ENCODE measurements around the gene AP3S1.

Gene AP3S1

DNA sequence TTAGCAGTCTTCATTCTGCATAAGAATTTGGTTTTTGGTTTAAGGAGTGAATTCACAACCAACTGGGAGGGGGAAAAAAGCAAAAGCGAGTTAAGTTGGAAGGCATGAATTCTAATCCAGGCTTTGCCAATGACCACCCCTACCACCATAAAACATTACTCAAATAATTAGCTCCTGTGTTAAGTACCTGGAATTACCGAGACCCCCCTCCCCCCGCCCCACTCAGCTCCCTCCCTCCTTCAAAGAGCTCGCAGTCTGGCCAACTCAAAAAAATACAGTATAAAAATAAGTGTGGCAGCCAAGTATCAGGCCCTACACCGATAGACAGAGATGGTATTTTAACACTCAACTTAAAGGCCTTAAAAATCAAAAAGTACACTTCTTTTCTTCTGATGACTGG, 862 bp upstream of the AP3S1 start:
- Histone ChIP-seq H3K27ac (ENCODE audit: insufficient read depth in 1 of 2, low read depth in 1 of 2, low read length in 2 of 2, poor library complexity in 1 of 2, severe bottlenecking in 2 of 2) (peak overlapping the region; percentile 93 to 95), H3K9me3 (ENCODE audit: control extremely low read depth in 1 of 5, control insufficient read depth in 4 of 5, insufficient read depth in 2 of 5, low read depth in 1 of 5, low read length in 4 of 5) (no peaks in the 10 kb centered on the region), H3K27me3 (replicated peaks in 2 of 5; ENCODE audit: control insufficient read depth in 4 of 5, insufficient read depth in 5 of 5, low read length in 4 of 5) (no peaks in the 10 kb centered on the region), H3K36me3 (ENCODE audit: control insufficient read depth in 4 of 4, insufficient read depth in 4 of 4, low read length in 3 of 4) (peaks cover 10 to 18% (median 15%) of the 10 kb centered on the region in 4 experiments), H3K4me3 (ENCODE audit: control insufficient read depth in 1 of 7, extremely low read depth in 1 of 7, insufficient read depth in 4 of 7, low read depth in 2 of 7, low read length in 6 of 7) (peak overlapping the region; percentile 66 to 99 (median 88)), H3K4me1 (ENCODE audit: control extremely low read depth in 1 of 4, control insufficient read depth in 4 of 4, insufficient read depth in 4 of 4, low read length in 3 of 4) (peaks cover 21 to 46% (median 36%) of the 10 kb centered on the region in 4 experiments)
- ChIA-PET POLR2A (interaction anchor here (0.6 to 1.1 kb wide), 5 partner anchors 211 to 1973 kb away, joined by 3 to 5 read pairs (median 4); partner anchors contain the start of gene CCDC112), CTCF (interaction anchor here (1.2 to 2.8 kb wide), 4 partner anchors 9 to 217 kb away, joined by 3 to 10 read pairs (median 8); no protein-coding TSS in a partner anchor)
- WGBS (ENCODE audit: insufficient coverage), result 0% methylated on average over 1 of the region's 5 CpGs
- DNase-seq, result no peak

GRCh38 chr5:115842089-115842935, 577 bp downstream of the AP3S1 start:
- Histone ChIP-seq H3K4me3 (ENCODE audit: control insufficient read depth in 1 of 7, extremely low read depth in 1 of 7, insufficient read depth in 4 of 7, low read depth in 2 of 7, low read length in 6 of 7) (peak overlapping the region; percentile 86 to 99 (median 90)), H3K27me3 (replicated peaks in 2 of 5; ENCODE audit: control insufficient read depth in 4 of 5, insufficient read depth in 5 of 5, low read length in 4 of 5) (no peaks in the 10 kb centered on the region), H3K36me3 (ENCODE audit: control insufficient read depth in 4 of 4, insufficient read depth in 4 of 4, low read length in 3 of 4) (peaks cover 1 to 6% (median 3%) of the 10 kb centered on the region in 4 experiments), H3K27ac (ENCODE audit: insufficient read depth in 1 of 2, low read depth in 1 of 2, low read length in 2 of 2, poor library complexity in 1 of 2, severe bottlenecking in 2 of 2) (peak overlapping the region; percentile 93 to 95), H3K9me3 (ENCODE audit: control extremely low read depth in 1 of 5, control insufficient read depth in 4 of 5, insufficient read depth in 2 of 5, low read depth in 1 of 5, low read length in 4 of 5) (no peaks in the 10 kb centered on the region), H3K4me1 (ENCODE audit: control extremely low read depth in 1 of 4, control insufficient read depth in 4 of 4, insufficient read depth in 4 of 4, low read length in 3 of 4) (peaks cover 21 to 46% (median 36%) of the 10 kb centered on the region in 4 experiments)
- POLR2A ChIA-PET, result interaction anchor here (0.5 to 1.1 kb wide), 3 partner anchors 23 to 222 kb away, joined by 3 to 4 read pairs (median 3); no protein-coding TSS in a partner anchor
- CTCF ChIA-PET, result interaction anchor here (1.1 to 1.5 kb wide), 2 partner anchors 17 to 19 kb away, joined by 3 to 4 read pairs; no protein-coding TSS in a partner anchor
- peak in 1 of 3 donors; percentile 67 for DNase-seq
- WGBS (ENCODE audit: insufficient coverage), result 0% methylated on average over 45 of the region's 68 CpGs

DNA sequence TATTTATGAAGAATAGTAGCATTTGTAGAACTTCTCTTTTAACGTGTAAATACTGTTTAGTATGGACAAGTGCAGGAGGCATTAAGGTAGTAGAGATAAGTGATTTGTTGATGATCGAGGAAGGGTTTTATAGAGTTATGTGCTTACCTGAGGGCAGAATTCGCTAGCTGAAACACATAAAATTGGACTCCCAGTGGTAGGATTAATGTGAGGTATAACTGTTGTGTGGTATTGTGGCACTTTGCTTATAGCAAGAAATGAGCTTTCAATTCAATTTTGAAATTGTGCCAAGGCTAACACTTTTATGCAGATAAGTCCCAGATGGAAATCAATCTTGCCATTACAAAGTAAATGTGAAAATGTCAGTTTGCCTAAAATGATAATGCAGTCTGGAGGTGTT, 1.2 kb downstream of the AP3S1 start:
- POLR2A ChIA-PET, result interaction anchor here (0.7 kb wide), 1 partner anchor 223 kb away, joined by 4 read pairs; no protein-coding TSS in a partner anchor

DNA sequence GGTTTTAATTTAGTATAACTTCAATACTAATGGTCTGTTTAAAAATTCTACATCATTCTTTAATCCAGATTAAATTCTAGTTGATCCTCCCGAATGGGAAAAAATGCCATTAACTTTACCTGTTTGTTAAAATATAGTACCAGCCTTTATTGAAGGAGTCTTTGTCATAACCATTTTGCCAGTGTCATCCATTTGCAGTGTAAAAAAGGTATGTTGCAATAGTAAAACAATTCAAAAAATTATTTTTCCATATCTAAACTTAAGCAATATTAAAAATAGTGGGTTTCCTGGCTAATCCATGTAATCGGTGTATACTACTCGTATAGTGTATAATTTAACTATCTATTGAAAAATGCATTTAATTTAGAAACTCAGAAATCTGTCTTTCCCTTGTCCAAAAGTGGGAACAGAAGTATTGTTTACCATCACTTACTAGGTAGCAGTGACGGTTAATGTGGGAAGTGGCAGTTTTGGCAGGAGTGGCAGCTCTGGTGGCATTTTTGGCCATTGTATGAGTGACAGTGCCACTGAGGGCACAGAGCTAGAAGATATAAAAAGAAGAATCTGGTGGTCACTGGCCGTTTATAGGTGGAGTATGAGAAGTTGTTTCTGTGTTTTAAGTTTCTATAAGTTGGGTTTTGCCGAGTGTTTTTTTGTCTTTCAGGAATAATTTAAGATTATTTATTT, 1.9 kb downstream of the AP3S1 start:
- POLR2A ChIA-PET, result no interaction called here
- H3K9me3 ChIP-seq (ENCODE audit: control extremely low read depth in 1 of 5, control insufficient read depth in 4 of 5, insufficient read depth in 2 of 5, low read depth in 1 of 5, low read length in 4 of 5), result no peaks in the 10 kb centered on the region
- CTCF ChIA-PET, result interaction anchor here (1.1 to 1.5 kb wide), 3 partner anchors 16 to 229 kb away, joined by 3 to 4 read pairs (median 3); no protein-coding TSS in a partner anchor
- DNase-seq, result peak in 1 of 3 donors; percentile 16
- no CpG with 5 or more reads among the region's 6 CpGs for WGBS (ENCODE audit: insufficient coverage)
- peaks cover 21 to 44% (median 34%) of the 10 kb centered on the region in 4 experiments for H3K4me1 ChIP-seq (ENCODE audit: control extremely low read depth in 1 of 4, control insufficient read depth in 4 of 4, insufficient read depth in 4 of 4, low read length in 3 of 4)
- H3K36me3 ChIP-seq (ENCODE audit: control insufficient read depth in 4 of 4, insufficient read depth in 4 of 4, low read length in 3 of 4), result no peaks in the 10 kb centered on the region
- H3K4me3 ChIP-seq (ENCODE audit: control insufficient read depth in 1 of 7, extremely low read depth in 1 of 7, insufficient read depth in 4 of 7, low read depth in 2 of 7, low read length in 6 of 7), result peak overlapping the region in 5 of 7 experiments; percentile 86 to 99 (median 90)
- H3K27me3 ChIP-seq (replicated peaks in 2 of 5; ENCODE audit: control insufficient read depth in 4 of 5, insufficient read depth in 5 of 5, low read length in 4 of 5), result no peaks in the 10 kb centered on the region
- H3K27ac ChIP-seq (ENCODE audit: insufficient read depth in 1 of 2, low read depth in 1 of 2, low read length in 2 of 2, poor library complexity in 1 of 2, severe bottlenecking in 2 of 2), result no peak overlapping the region

More for the DNA sequence above, 1.2 kb downstream of the AP3S1 start:
- Histone ChIP-seq H3K9me3 (ENCODE audit: control extremely low read depth in 1 of 5, control insufficient read depth in 4 of 5, insufficient read depth in 2 of 5, low read depth in 1 of 5, low read length in 4 of 5) (no peaks in the 10 kb centered on the region), H3K27me3 (replicated peaks in 2 of 5; ENCODE audit: control insufficient read depth in 4 of 5, insufficient read depth in 5 of 5, low read length in 4 of 5) (no peaks in the 10 kb centered on the region), H3K4me3 (ENCODE audit: control insufficient read depth in 1 of 7, extremely low read depth in 1 of 7, insufficient read depth in 4 of 7, low read depth in 2 of 7, low read length in 6 of 7) (peak overlapping the region in 6 of 7 experiments; percentile 86 to 99 (median 92)), H3K4me1 (ENCODE audit: control extremely low read depth in 1 of 4, control insufficient read depth in 4 of 4, insufficient read depth in 4 of 4, low read length in 3 of 4) (peaks cover 21 to 46% (median 36%) of the 10 kb centered on the region in 4 experiments), H3K36me3 (ENCODE audit: control insufficient read depth in 4 of 4, insufficient read depth in 4 of 4, low read length in 3 of 4) (peaks cover 0 to 3% (median 0%) of the 10 kb centered on the region in 4 experiments), H3K27ac (ENCODE audit: insufficient read depth in 1 of 2, low read depth in 1 of 2, low read length in 2 of 2, poor library complexity in 1 of 2, severe bottlenecking in 2 of 2) (peak overlapping the region; percentile 93 to 95)
- CTCF ChIA-PET, result interaction anchor here (1.1 to 1.5 kb wide), 3 partner anchors 16 to 229 kb away, joined by 3 to 4 read pairs (median 3); no protein-coding TSS in a partner anchor
- 19% methylated on average over 2 of the region's 3 CpGs for WGBS (ENCODE audit: insufficient coverage)
- DNase-seq, result peak in 2 of 3 donors; percentile 24 to 46

GRCh38 chr5:115844321-115844817, 2.6 kb downstream of the AP3S1 start:
- Histone ChIP-seq H3K27me3 (replicated peaks in 2 of 5; ENCODE audit: control insufficient read depth in 4 of 5, insufficient read depth in 5 of 5, low read length in 4 of 5) (no peaks in the 10 kb centered on the region), H3K4me3 (ENCODE audit: control insufficient read depth in 1 of 7, extremely low read depth in 1 of 7, insufficient read depth in 4 of 7, low read depth in 2 of 7, low read length in 6 of 7) (peak overlapping the region in 1 of 7 experiments; percentile 45), H3K4me1 (ENCODE audit: control extremely low read depth in 1 of 4, control insufficient read depth in 4 of 4, insufficient read depth in 4 of 4, low read length in 3 of 4) (peaks cover 21 to 38% (median 29%) of the 10 kb centered on the region in 4 experiments), H3K9me3 (ENCODE audit: control extremely low read depth in 1 of 5, control insufficient read depth in 4 of 5, insufficient read depth in 2 of 5, low read depth in 1 of 5, low read length in 4 of 5) (no peaks in the 10 kb centered on the region), H3K27ac (ENCODE audit: insufficient read depth in 1 of 2, low read depth in 1 of 2, low read length in 2 of 2, poor library complexity in 1 of 2, severe bottlenecking in 2 of 2) (no peak overlapping the region), H3K36me3 (ENCODE audit: control insufficient read depth in 4 of 4, insufficient read depth in 4 of 4, low read length in 3 of 4) (no peaks in the 10 kb centered on the region)
- WGBS (ENCODE audit: insufficient coverage), result 95% methylated on average over 6 of the region's 7 CpGs
- ChIA-PET POLR2A (no interaction called here), CTCF (interaction anchor here (1.1 kb wide), 1 partner anchor 210 kb away, joined by 3 read pairs; no protein-coding TSS in a partner anchor)
- no peak for DNase-seq

DNA sequence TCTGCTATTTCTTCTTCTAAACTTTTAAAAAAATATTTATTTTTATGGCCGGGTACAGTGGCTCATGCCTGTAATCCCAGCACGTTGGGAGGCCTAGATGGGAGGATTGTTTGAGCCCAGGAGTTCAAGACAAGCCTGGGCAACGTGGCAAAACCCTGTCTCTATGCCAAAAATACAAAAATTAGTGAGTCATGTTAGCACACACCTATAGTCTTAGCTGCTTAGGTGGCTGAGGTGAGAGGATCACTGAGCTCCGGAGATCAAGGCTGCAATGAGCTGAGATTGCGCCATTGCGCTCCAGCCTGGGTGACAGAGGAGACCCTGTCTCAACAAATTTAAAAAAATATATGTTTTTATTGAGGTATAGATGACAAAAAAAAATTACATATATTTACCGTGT, 5.6 kb downstream of the AP3S1 start:
- peaks cover 12 to 23% (median 19%) of the 10 kb centered on the region in 4 experiments for H3K4me1 ChIP-seq (ENCODE audit: control extremely low read depth in 1 of 4, control insufficient read depth in 4 of 4, insufficient read depth in 4 of 4, low read length in 3 of 4)
- H3K27ac ChIP-seq (ENCODE audit: insufficient read depth in 1 of 2, low read depth in 1 of 2, low read length in 2 of 2, poor library complexity in 1 of 2, severe bottlenecking in 2 of 2), result no peak overlapping the region
- no peaks in the 10 kb centered on the region for H3K9me3 ChIP-seq (ENCODE audit: control extremely low read depth in 1 of 5, control insufficient read depth in 4 of 5, insufficient read depth in 2 of 5, low read depth in 1 of 5, low read length in 4 of 5)
- H3K27me3 ChIP-seq (replicated peaks in 2 of 5; ENCODE audit: control insufficient read depth in 4 of 5, insufficient read depth in 5 of 5, low read length in 4 of 5), result no peaks in the 10 kb centered on the region
- H3K4me3 ChIP-seq (ENCODE audit: control insufficient read depth in 1 of 7, extremely low read depth in 1 of 7, insufficient read depth in 4 of 7, low read depth in 2 of 7, low read length in 6 of 7), result no peak overlapping the region
- ChIA-PET POLR2A (no interaction called here), CTCF (interaction anchor here (1.2 kb wide), 1 partner anchor 40 kb away, joined by 3 read pairs; no protein-coding TSS in a partner anchor)
- no CpG with 5 or more reads among the region's 7 CpGs for WGBS (ENCODE audit: insufficient coverage)
- DNase-seq, result no peak
- H3K36me3 ChIP-seq (ENCODE audit: control insufficient read depth in 4 of 4, insufficient read depth in 4 of 4, low read length in 3 of 4), result no peaks in the 10 kb centered on the region

Data from common myeloid progenitor, CD34-positive (primary cell).